Stomach (tissue), 9 donors: ENCODE data around the gene TRIO. TPM values are rescaled to one million over a fixed set of nuclear protein-coding genes. Genes with fewer than 3 reads are reported as not detected.

Source experiments
- DNase-seq, 2 donors: peaks; one replicate each; pipeline versions ENCODE4 v3.0.0 to v3.0.0-alpha.2; 2013 to 2019
- H3K27ac ChIP-seq, 5 donors: fragments of 200-600 bp in 4 of 5; sonication (generic) in 4 of 5; one replicate each; pipeline ENCODE4 v1.5.1; 2013 to 2019; ENCODE audit warnings: mild to moderate bottlenecking in 1 of 5, moderate library complexity in 1 of 5
- H3K27me3 ChIP-seq, 3 donors: fragments of 200-600 bp; sonication (generic); one replicate each; pipeline ENCODE4 v1.5.1; 2017 to 2019; ENCODE audit warnings: mixed run types in 1 of 3
- H3K36me3 ChIP-seq, 4 donors: fragments of 200-600 bp; sonication (generic); 1 replicate in 3 of 4; 2 replicates in 1 of 4; pipeline ENCODE4 v1.5.1; 2016 to 2019
- H3K4me1 ChIP-seq, 4 donors: fragments of 200-600 bp; sonication (generic); one replicate each; pipeline ENCODE4 v1.5.1; 2016 to 2019
- H3K4me3 ChIP-seq, 4 donors: fragments of 200-600 bp; sonication (generic) in 3 of 4; one replicate each; pipeline ENCODE4 v1.5.1; 2016 to 2019; ENCODE audit warnings: mild to moderate bottlenecking in 1 of 4
- H3K9me3 ChIP-seq, 4 donors: fragments of 200-600 bp; sonication (generic); one replicate each; pipeline ENCODE4 v1.5.1; 2016 to 2019
- CTCF ChIP-seq, 7 experiments: fragments of 450-650 bp in 4 of 7; fragments of 200-600 bp in 3 of 7; sonication (generic) in 3 of 7; IDR thresholded peaks; one replicate each; pipeline ENCODE4 v1.5.1; 2016 to 2019; ENCODE audit warnings: antibody characterized with exemption in 7 of 7, control low read depth in 2 of 7, mild to moderate bottlenecking in 1 of 7
- EP300 ChIP-seq: sonication (generic); formaldehyde crosslinking; IDR thresholded peaks from one replicate; pipeline ENCODE4 v1.6.1; 2017; ENCODE audit warnings: antibody characterized with exemption
- POLR2A ChIP-seq, 4 donors: fragments of 450-650 bp; IDR thresholded peaks; one replicate each; pipeline ENCODE4 v1.6.1; 2016; ENCODE audit warnings: antibody characterized with exemption in 4 of 4, control low read depth in 2 of 4, mild to moderate bottlenecking in 1 of 4, moderate library complexity in 1 of 4
- POLR2AphosphoS5 ChIP-seq, 3 donors: sonication (generic); formaldehyde crosslinking; IDR thresholded peaks; one replicate each; pipeline ENCODE4 v1.6.1; 2016; ENCODE audit warnings: antibody characterized with exemption in 3 of 3
- WGBS, 5 donors: extraction: QIAGEN DNeasy Blood & Tissue Kit in 3 of 5; methylation state at CpG; one replicate each; pipeline versions ENCODE4 v1.1.5 to v1.1.7; 2013 to 2018; 5-methylcytosine and 5-hydroxymethylcytosine counted together
- intact Hi-C: fragments of 100-400 bp; cut with DNase I; formaldehyde crosslinking; loops from one replicate; pipeline ENCODE4 v1.15.1; 2023; ENCODE audit warnings: low total_unique reads
- polyA plus RNA-seq, 3 donors: library from polyadenylated mRNA; stranded (reverse); fragments of 200-250 nt; gene quantifications; one replicate each; pipeline ENCODE4 v1.2.3, GENCODE V29; 2013
- total RNA-seq, 5 donors: library from RNA; depleted of rRNA; stranded (reverse); fragments of >200 nt; gene quantifications; one replicate each; pipeline versions ENCODE4 v1.1.0 to v1.2.3, GENCODE V29; 2014 to 2016
- donor health status: healthy with polysubstance abuse.
- donor health status: Bipolar disorder and iron deficiency.
- donor health status: healthy.

TRIO gene
- total and polyA plus RNA-seq, 8 donors = 9.9 to 558 (median 127) TPM

- intact Hi-C loops = loop anchor here (10.0 kb wide), 1 partner anchor 68 kb away; the partner anchor contains the start of gene TRIO
- DNase-seq = no peak
- no peak for TF ChIP-seq POLR2A (IDR thresholded peaks at IDR 0.05)
- TF ChIP-seq POLR2AphosphoS5 (IDR thresholded peaks at IDR 0.05) = no peak
- TF ChIP-seq CTCF (IDR thresholded peaks at IDR 0.05) = no peak
- no peak for TF ChIP-seq EP300
- H3K27me3 ChIP-seq = no peaks in the 10 kb centered on the region
- H3K4me1 ChIP-seq = peaks cover 15 to 80% (median 50%) of the 10 kb centered on the region in 4 donors
- no peaks in the 10 kb centered on the region for H3K36me3 ChIP-seq
- H3K27ac ChIP-seq = peak overlapping the region in 4 of 5 donors; percentile 21 to 77 (median 62)
- H3K4me3 ChIP-seq = no peak overlapping the region
- WGBS, 5 donors = 51 to 73% (median 67%) methylated on average over 1 of the region's 1 CpG
- H3K9me3 ChIP-seq = no peaks in the 10 kb centered on the region
These were observed 70.1 kb downstream of the TRIO start for GRCh38 chr5:14213253-14213652.

GRCh38 chr5:14213813-14214585 lies 70.9 kb downstream of the TRIO start:
- intact Hi-C loops = loop anchor here (10.0 kb wide), 1 partner anchor 69 kb away; the partner anchor contains the start of gene TRIO
- Histone ChIP-seq H3K36me3 (no peaks in the 10 kb centered on the region), H3K4me3 (no peak overlapping the region), H3K9me3 (no peaks in the 10 kb centered on the region), H3K27ac (peak overlapping the region in 2 of 5 donors; percentile 15 to 77), H3K27me3 (no peaks in the 10 kb centered on the region), H3K4me1 (peaks cover 17 to 80% (median 50%) of the 10 kb centered on the region in 4 donors)
- WGBS, 5 donors = 67 to 81% (median 78%) methylated on average over 6 of the region's 6 CpGs
- TF ChIP-seq POLR2AphosphoS5 (IDR thresholded peaks at IDR 0.05) (no peak), EP300 (no peak), CTCF (IDR thresholded peaks at IDR 0.05) (no peak), POLR2A (IDR thresholded peaks at IDR 0.05) (no peak)
- no peak for DNase-seq

- intact Hi-C loops = loop anchor here (10.0 kb wide), 1 partner anchor 71 kb away; the partner anchor contains the start of gene TRIO
- Histone ChIP-seq H3K27me3 (no peaks in the 10 kb centered on the region), H3K4me1 (peaks cover 33 to 80% (median 60%) of the 10 kb centered on the region in 4 donors), H3K36me3 (no peaks in the 10 kb centered on the region), H3K9me3 (no peaks in the 10 kb centered on the region), H3K27ac (no peak overlapping the region), H3K4me3 (no peak overlapping the region)
- TF ChIP-seq CTCF (IDR thresholded peaks at IDR 0.05) (no peak), POLR2A (IDR thresholded peaks at IDR 0.05) (no peak), EP300 (no peak), POLR2AphosphoS5 (IDR thresholded peaks at IDR 0.05) (no peak)
- 90 to 92% (median 91%) methylated on average over 6 of the region's 6 CpGs for WGBS, 5 donors
- DNase-seq = no peak
These were observed 72.8 kb downstream of the TRIO start for GRCh38 chr5:14215901-14216300.

- Histone ChIP-seq H3K27ac (peak overlapping the region in 1 of 5 donors; percentile 76), H3K27me3 (no peaks in the 10 kb centered on the region), H3K36me3 (no peaks in the 10 kb centered on the region), H3K4me1 (peaks cover 35 to 81% (median 64%) of the 10 kb centered on the region in 4 donors), H3K9me3 (no peaks in the 10 kb centered on the region), H3K4me3 (no peak overlapping the region)
- intact Hi-C loops = loop anchor here (10.0 kb wide), 1 partner anchor 72 kb away; the partner anchor contains the start of gene TRIO
- no peak for DNase-seq
- 79 to 97% (median 92%) methylated on average over 2 of the region's 2 CpGs for WGBS, 5 donors
- TF ChIP-seq CTCF (IDR thresholded peaks at IDR 0.05) = no peak
- TF ChIP-seq EP300 = no peak
- TF ChIP-seq POLR2AphosphoS5 (IDR thresholded peaks at IDR 0.05) = no peak
- no peak for TF ChIP-seq POLR2A (IDR thresholded peaks at IDR 0.05)
These were observed 73.2 kb downstream of the TRIO start for GRCh38 chr5:14216372-14216771.
